K562 (cell line): ENCODE data around the gene GLRX. TPM values are rescaled to one million over a fixed set of nuclear protein-coding genes. Genes with fewer than 3 reads are reported as not detected.

Experiments used
- AFF4 ChIP-seq: sonication (generic); formaldehyde crosslinking; IDR thresholded peaks from 2 replicates; pipeline ENCODE4 v1.8.0; 2023; ENCODE audit warnings: mild to moderate bottlenecking, missing genetic modification reagents
- CEBPZ ChIP-seq: fragments of 150-350 bp; IDR thresholded peaks from 2 replicates; pipeline ENCODE4 v1.6.1; 2014; ENCODE audit warnings: low read depth, mild to moderate bottlenecking, low read length, borderline replicate concordance
- HNRNPH1 ChIP-seq: fragments of 200-400 bp; formaldehyde crosslinking; optimal IDR thresholded peaks from 2 replicates; pipeline ENCODE3; 2017; ENCODE audit warnings: low read depth, mild to moderate bottlenecking, low read length, moderate library complexity
- KAT8 ChIP-seq: fragments of 450-650 bp; IDR thresholded peaks from 2 replicates; pipeline ENCODE4 v1.6.1; 2016; ENCODE audit warnings: low read depth, mild to moderate bottlenecking
- TAF7 ChIP-seq: fragments of 450-650 bp; IDR thresholded peaks from 2 replicates; pipeline ENCODE4 v1.6.1; 2016; ENCODE audit warnings: missing genetic modification characterization, missing compliant biosample characterization
- TFAM ChIP-seq: fragments of 250-450 bp; sonication (Bioruptor Pico); conservative IDR thresholded peaks from 2 replicates; pipeline ENCODE4 v1.5.0; 2021; ENCODE audit warnings: mild to moderate bottlenecking, moderate library complexity
- U2AF1 ChIP-seq: fragments of 200-400 bp; formaldehyde crosslinking; optimal IDR thresholded peaks from 2 replicates; pipeline ENCODE3; 2017; ENCODE audit warnings: mild to moderate bottlenecking, low read depth, low read length, moderate library complexity
- ZNF79 ChIP-seq: fragments of 250-450 bp; sonication (Bioruptor Pico); IDR thresholded peaks from 2 replicates; pipeline ENCODE4 v1.4.0; 2020; ENCODE audit warnings: low read depth, mild to moderate bottlenecking, moderate library complexity
- polyA plus RNA-seq, 8 experiments: library from polyadenylated mRNA; depleted of rRNA in 4 of 8; stranded (reverse) in 5 of 8; unstranded in 3 of 8; fragments of >200 nt; fragmentation: Nextera tagmentation in 2 of 8; fragmentation: Illumina TruSeq in 1 of 8; extraction: Ambion mirVana in 2 of 8; extraction: Trizol in 1 of 8; gene quantifications; 2 replicates each; pipeline versions ENCODE4 v1.2.1 to v1.2.3, GENCODE V29; 2011 to 2014; ENCODE audit warnings: inconsistent platforms in 1 of 8, missing spikeins in 1 of 8
- total RNA-seq, 7 experiments: library from RNA; depleted of rRNA in 6 of 7; stranded (reverse); fragments of >200 nt in 6 of 7; fragmentation: Illumina TruSeq in 2 of 7; extraction: Trizol in 2 of 7; gene quantifications; 2 replicates each; pipeline versions ENCODE4 v1.2.1 to v1.2.3, GENCODE V29; 2011 to 2021; ENCODE audit warnings: low replicate concordance in 1 of 7
- TF ChIP-seq, protein P1 (sequence below), 2 experiments: fragments of 450-650 bp; formaldehyde crosslinking in 1 of 2; IDR thresholded peaks; 2 replicates each; pipeline versions ENCODE4 v1.4.0 to v1.6.1; 2014 to 2020; ENCODE audit warnings: mild to moderate bottlenecking in 2 of 2, borderline replicate concordance in 1 of 2, low read depth in 1 of 2

Gene GLRX
- total and polyA plus RNA-seq, 9 of the 15 experiments (the other 6 are each of a cell fraction or from before 2014, with no cell fraction given), result 2.3 to 11.2 (median 4.6) TPM

DNA sequence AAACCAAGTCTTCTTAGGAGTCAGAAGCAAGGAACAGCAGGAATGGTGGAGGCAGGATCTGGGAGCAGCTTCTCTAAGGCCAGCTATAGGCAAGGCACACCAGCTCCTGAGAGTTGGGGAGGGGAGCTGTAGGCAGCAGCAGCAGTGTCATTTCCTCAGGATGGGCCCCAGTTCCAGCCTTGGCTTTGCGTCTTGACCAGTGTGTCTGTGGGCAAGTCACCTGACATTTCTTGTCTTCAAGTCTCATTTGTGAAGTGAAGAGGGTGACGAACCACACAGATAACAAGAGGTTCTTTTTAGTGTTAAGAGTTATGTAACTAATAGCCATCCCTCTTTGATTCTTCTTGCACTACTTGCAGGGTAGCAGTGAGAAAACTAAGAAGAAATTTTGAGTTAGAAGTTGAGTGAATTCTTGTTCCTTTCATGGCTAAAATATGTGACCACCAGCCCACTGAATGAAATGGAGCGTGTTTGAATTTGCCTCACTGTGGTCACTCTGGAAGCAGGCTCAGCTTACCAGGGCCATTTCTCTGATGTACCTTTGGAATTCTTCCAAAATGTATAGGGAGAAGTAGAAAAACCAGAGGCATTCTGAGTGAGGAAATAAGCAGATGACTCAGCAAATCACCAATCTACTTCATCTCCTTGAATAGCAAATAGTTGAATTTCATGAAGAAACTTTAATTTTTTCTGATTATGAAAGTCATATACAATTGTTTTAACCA lies 49.0 kb downstream of the GLRX start (continued):
- TF ChIP-seq, protein P1, sequence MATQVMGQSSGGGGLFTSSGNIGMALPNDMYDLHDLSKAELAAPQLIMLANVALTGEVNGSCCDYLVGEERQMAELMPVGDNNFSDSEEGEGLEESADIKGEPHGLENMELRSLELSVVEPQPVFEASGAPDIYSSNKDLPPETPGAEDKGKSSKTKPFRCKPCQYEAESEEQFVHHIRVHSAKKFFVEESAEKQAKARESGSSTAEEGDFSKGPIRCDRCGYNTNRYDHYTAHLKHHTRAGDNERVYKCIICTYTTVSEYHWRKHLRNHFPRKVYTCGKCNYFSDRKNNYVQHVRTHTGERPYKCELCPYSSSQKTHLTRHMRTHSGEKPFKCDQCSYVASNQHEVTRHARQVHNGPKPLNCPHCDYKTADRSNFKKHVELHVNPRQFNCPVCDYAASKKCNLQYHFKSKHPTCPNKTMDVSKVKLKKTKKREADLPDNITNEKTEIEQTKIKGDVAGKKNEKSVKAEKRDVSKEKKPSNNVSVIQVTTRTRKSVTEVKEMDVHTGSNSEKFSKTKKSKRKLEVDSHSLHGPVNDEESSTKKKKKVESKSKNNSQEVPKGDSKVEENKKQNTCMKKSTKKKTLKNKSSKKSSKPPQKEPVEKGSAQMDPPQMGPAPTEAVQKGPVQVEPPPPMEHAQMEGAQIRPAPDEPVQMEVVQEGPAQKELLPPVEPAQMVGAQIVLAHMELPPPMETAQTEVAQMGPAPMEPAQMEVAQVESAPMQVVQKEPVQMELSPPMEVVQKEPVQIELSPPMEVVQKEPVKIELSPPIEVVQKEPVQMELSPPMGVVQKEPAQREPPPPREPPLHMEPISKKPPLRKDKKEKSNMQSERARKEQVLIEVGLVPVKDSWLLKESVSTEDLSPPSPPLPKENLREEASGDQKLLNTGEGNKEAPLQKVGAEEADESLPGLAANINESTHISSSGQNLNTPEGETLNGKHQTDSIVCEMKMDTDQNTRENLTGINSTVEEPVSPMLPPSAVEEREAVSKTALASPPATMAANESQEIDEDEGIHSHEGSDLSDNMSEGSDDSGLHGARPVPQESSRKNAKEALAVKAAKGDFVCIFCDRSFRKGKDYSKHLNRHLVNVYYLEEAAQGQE (IDR thresholded peaks at IDR 0.05; ENCODE audit: borderline replicate concordance), result no peak
- TF ChIP-seq, protein P1 (CRISPR knock-in tag; IDR thresholded peaks at IDR 0.05; ENCODE audit: low read depth), result no peak
- TF ChIP-seq HNRNPH1 (no peak), TAF7 (tag) (no peak), CEBPZ (no peak), TFAM (CRISPR knock-in tag) (no peak), U2AF1 (no peak), ZNF79 (CRISPR knock-in tag) (no peak), KAT8 (no peak), AFF4 (CRISPR knock-in tag) (no peak)
